Keratinocyte (primary cell): ENCODE results near the gene SAMD11.

Experiments used
- EZH2 ChIP-seq: IDR thresholded peaks from one replicate; pipeline ENCODE4 v1.6.1; 2012; ENCODE audit warnings: inconsistent platforms, mild to moderate bottlenecking, low read length, moderate library complexity
- TF ChIP-seq, protein P1 (sequence below), 3 experiments: IDR thresholded peaks in 1 of 3; conservative IDR thresholded peaks in 1 of 3; optimal IDR thresholded peaks in 1 of 3; 2 replicates in 2 of 3; 3 replicates in 1 of 3; pipeline versions ENCODE3 to v1.5.1; 2011; ENCODE audit warnings: low read length in 3 of 3, mild to moderate bottlenecking in 3 of 3, moderate library complexity in 2 of 3, control low read depth in 1 of 3, inconsistent platforms in 1 of 3; ENCODE audit not compliant: insufficient read depth in 2 of 3; ENCODE audit errors: extremely low read depth in 1 of 3

DNA sequence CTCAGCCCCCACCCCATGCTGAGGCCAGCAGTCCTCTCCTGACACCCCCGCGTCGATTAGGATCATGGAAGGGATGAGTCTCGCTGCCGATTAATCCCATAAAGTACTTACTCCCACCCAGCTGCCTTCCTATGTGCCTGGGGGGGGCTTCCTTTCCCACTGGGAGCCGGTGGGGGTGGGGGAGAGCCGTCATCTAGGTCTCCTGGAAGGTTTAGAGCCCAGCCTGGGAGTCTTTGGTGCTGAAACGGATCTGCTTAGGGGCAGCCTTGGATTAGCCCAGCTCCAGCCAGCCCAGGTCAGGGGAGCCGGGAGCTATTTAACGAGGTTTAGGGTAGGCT lies 9.8 kb downstream of the SAMD11 start:
- TF ChIP-seq, protein P1, sequence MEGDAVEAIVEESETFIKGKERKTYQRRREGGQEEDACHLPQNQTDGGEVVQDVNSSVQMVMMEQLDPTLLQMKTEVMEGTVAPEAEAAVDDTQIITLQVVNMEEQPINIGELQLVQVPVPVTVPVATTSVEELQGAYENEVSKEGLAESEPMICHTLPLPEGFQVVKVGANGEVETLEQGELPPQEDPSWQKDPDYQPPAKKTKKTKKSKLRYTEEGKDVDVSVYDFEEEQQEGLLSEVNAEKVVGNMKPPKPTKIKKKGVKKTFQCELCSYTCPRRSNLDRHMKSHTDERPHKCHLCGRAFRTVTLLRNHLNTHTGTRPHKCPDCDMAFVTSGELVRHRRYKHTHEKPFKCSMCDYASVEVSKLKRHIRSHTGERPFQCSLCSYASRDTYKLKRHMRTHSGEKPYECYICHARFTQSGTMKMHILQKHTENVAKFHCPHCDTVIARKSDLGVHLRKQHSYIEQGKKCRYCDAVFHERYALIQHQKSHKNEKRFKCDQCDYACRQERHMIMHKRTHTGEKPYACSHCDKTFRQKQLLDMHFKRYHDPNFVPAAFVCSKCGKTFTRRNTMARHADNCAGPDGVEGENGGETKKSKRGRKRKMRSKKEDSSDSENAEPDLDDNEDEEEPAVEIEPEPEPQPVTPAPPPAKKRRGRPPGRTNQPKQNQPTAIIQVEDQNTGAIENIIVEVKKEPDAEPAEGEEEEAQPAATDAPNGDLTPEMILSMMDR (optimal IDR thresholded peaks at IDR 0.05 in 1 of 3, IDR thresholded peaks at IDR 0.05 in 1 of 3, conservative IDR thresholded peaks at IDR 0.05 in 1 of 3; ENCODE audit: extremely low read depth in 1 of 3, insufficient read depth in 2 of 3, low read length in 3 of 3): no peak
- no peak for TF ChIP-seq EZH2
